GM20431 (cell line): ENCODE measurements around the gene PGM2L1.
"Not testable (repeated sequence)": the region's sequence is repeated elsewhere in the genome, so short reads cannot be mapped to it uniquely, and the experiment has no call there.

Experiments
- in situ Hi-C: fragments of 300-500 bp; cut with MseI, MboI; formaldehyde crosslinking; loops from one replicate; pipeline ENCODE4 v1.15.0; 2020; ENCODE audit warnings: low sequenced_read_pairs; ENCODE audit not compliant: unreplicated experiment

Gene PGM2L1

GRCh38 chr11:74398244-74399159 is at the start of gene PGM2L1:
TSS of gene PGM2L1 (minus strand) at chr11:74398433. CDS start at chr11:74398161, 272 bp downstream.
- in situ Hi-C loops: no loop called here

GRCh38 chr11:74447720-74448119 is 49.5 kb upstream of the PGM2L1 start:
- in situ Hi-C loops: no loop called here

GRCh38 chr11:74446532-74446938 is 48.3 kb upstream of the PGM2L1 start:
- in situ Hi-C loops: no loop called here

- in situ Hi-C loops: no loop called here
Measured at GRCh38 chr11:74444173-74444826, 46.1 kb upstream of the PGM2L1 start.

- in situ Hi-C loops: no loop called here
Measured at GRCh38 chr11:74443071-74443864, 45.0 kb upstream of the PGM2L1 start.

DNA sequence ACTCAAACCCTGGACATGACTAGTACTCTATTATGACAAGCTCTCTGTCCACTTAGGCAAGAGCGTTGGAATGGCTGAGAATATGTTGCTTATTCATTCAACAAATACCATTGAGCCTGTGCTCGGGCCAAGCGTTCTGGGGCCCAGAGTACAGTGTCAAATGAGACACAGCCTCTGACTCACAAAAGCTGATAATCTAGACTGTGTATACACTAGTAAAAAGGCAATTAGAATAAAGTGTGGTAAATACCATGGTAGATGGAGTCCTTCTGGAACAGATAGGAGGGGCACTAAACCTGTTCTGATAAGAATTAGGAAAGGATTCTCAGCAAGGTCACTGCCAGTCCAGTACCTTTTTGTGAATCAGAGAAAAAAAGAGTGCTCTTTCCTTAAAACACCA is 44.4 kb upstream of the PGM2L1 start:
- in situ Hi-C loops: no loop called here

DNA sequence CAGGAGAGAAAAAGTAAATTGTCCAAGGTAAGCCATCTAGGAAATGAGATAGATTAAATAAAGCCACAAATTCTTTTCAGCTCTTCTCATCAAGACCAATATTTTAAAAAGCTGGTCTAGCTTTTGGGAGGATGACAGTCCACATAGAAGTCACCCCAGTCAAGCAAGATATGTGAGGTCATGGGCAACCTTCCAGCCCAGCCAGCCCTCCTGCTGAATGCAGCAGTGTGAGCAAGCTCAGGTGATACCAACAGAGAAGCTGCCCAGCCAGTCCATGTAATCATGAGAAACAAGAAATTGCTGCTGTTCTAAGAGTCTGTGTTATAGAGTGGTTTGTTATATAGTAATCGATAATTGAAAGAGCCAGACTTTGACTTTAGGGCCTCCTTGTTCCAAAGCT is 40.4 kb upstream of the PGM2L1 start:
- in situ Hi-C loops: no loop called here

DNA sequence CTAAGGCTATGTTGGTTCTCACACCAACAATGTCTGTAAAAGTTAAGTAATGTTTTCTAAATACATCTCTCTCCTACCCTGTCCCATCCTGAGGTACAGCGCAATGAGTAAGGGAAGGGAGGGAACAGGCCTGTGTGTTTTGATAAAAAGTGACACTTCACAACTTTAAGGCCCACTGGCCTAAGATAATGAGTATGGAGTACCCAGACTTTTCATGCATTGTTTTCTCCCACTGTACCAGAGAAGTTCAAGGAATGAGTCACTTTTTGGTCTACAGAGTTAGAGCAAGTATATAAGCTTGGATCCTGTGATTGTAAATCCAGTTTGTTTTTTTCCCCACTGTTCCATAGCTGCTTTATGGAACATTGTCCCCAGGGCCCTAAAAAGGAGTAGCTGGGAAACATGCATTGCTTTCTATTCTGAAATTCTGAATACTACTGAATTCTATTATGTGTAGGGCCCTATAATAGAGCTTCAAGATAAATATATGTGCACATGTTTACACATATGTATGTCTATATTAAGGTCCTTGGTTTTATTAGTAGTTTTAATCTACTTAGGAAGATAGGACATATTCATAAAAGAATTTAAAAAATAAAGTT is 39.3 kb upstream of the PGM2L1 start:
- in situ Hi-C loops: no loop called here

GRCh38 chr11:74434528-74434927 is 36.3 kb upstream of the PGM2L1 start:
- in situ Hi-C loops: no loop called here

GRCh38 chr11:74429205-74429604 is 31.0 kb upstream of the PGM2L1 start:
- in situ Hi-C loops: no loop called here

GRCh38 chr11:74427384-74427886 is 29.2 kb upstream of the PGM2L1 start:
- in situ Hi-C loops: no loop called here

- in situ Hi-C loops: no loop called here
Measured at GRCh38 chr11:74425100-74425499, 26.9 kb upstream of the PGM2L1 start.

GRCh38 chr11:74418509-74418895 is 20.3 kb upstream of the PGM2L1 start:
- in situ Hi-C loops: no loop called here

DNA sequence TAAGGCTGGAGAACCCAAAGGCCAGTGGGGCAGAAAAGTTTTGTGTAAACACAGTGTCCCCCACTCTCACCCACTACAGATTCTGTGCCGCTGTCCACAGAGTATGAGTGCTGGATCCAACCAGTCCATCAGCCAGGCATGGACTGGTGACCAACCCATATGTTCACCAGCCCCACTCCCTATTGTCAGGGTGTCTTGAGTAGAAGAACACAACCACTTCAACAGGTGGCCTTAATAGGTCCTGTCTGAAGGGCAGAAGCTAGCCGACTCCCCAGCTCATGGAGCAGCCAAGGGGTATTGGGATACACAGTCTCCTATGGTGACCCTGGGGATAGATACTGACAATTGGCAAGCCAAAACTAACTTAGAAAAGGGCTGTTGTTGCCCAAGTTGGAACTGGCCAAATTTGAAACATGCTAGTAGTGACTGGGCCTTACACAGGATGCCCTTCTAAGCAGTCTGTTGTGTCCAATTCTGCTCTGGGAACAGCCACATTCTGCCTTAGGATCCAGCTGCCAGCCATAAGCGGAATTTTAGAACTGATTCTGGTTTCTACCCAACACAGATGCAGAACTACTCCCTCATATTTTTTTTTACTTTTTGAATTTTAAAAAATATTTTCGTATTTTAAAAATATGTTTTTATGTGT is 19.8 kb upstream of the PGM2L1 start:
- in situ Hi-C loops: no loop called here

DNA sequence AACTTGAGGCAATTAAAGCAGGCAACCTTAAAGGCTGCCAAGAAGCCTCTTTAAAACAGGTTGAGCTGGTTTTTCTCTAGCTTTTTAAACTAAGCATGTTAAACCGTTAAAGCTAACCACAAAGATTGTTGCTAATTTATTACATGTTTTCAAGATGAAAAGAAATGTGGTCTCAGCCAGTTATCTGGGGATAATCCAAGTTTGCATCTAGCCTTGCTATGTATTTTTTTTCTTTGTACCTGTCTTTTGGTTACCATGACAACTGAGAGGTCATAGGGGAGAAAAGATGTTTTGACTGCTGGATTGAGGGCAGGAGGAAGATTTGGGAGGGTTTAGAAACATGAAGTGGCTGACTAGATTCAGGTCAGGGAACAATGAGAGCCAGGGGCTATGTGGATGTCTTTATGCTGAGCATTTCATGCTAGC is 19.2 kb upstream of the PGM2L1 start:
- in situ Hi-C loops: no loop called here

- in situ Hi-C loops: not testable (repeated sequence)
Measured at GRCh38 chr11:74416974-74417373, 18.7 kb upstream of the PGM2L1 start.

GRCh38 chr11:74412733-74413359 is 14.6 kb upstream of the PGM2L1 start:
- in situ Hi-C loops: no loop called here

DNA sequence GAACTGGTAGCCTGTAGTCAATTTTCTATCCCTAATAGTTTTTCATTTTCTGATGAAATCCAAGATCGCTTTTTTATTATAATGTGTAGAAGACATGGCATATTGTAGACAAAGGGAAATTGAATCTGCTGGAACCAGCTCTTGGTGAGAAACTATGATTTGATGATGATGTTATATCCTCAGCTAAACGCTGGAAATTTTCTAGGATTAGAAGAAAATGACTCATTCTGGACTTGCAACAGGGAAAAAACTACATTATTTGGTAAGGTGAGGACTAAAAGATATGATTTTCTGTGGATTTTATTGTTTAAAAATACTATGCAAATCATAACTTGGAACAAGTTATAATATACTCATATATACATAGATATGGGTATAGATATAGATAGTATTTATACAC is 14.1 kb upstream of the PGM2L1 start:
- in situ Hi-C loops: no loop called here

DNA sequence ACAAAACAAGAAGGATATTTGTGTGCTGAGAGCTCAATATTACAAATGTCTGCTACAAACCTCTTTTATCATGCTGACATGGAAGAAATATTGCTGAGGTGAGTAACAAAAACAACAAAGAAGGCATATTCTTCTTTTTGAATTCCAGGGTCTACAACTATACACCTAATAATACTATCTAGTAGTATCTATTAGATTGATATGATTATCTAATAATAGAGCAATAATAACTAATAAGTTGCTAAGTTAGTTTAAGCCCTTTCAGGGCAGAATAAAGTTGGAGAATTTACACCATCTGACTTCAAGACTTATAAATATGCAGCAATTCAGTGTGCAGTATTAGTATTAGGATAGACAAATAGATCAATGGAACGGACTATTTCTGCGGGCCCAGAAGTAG is 11.4 kb upstream of the PGM2L1 start:
- in situ Hi-C loops: no loop called here
